Suprapubic skin (tissue), 4 donors: ENCODE measurements around the gene NDUFB7.

ENCODE experiments used
- EP300 ChIP-seq: sonication (generic); formaldehyde crosslinking; IDR thresholded peaks from one replicate; pipeline ENCODE4 v1.6.1; 2017; ENCODE audit warnings: antibody characterized with exemption
- POLR2A ChIP-seq, 2 donors: fragments of 450-650 bp; IDR thresholded peaks; one replicate each; pipeline ENCODE4 v1.6.1; 2017; ENCODE audit warnings: antibody characterized with exemption in 2 of 2, mild to moderate bottlenecking in 2 of 2, moderate library complexity in 2 of 2
- POLR2AphosphoS5 ChIP-seq, 3 donors: sonication (generic); formaldehyde crosslinking; IDR thresholded peaks; one replicate each; pipeline ENCODE4 v1.6.1; 2017; ENCODE audit warnings: antibody characterized with exemption in 3 of 3
- TF ChIP-seq, protein P1 (sequence below), 2 donors: fragments of 200-600 bp in 1 of 2; fragments of 450-650 bp in 1 of 2; sonication (generic) in 1 of 2; IDR thresholded peaks; one replicate each; pipeline ENCODE4 v1.5.1; 2016 to 2019; ENCODE audit warnings: antibody characterized with exemption in 2 of 2, mild to moderate bottlenecking in 1 of 2, moderate library complexity in 1 of 2

DNA sequence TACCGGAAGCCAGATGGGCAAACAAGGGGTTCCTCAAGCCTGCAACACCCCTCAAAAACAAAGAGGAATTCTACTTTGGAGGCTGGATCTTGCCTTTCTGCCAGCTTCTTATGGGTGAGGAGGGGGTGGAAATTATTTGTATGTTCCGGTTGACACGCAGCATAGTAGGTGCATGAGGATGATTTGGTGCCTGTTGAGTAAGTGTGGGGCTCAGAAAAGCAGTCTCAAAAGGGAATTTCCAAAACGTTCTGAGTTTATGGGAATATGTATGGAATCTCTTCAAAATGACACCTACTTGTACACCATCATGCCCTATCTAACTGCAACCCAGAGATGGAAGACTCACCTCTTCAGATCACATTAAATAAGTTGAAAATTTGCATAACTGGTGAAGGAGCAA, 45.4 kb downstream of the NDUFB7 start:
- no peak for TF ChIP-seq POLR2A (IDR thresholded peaks at IDR 0.05)
- TF ChIP-seq, protein P1, sequence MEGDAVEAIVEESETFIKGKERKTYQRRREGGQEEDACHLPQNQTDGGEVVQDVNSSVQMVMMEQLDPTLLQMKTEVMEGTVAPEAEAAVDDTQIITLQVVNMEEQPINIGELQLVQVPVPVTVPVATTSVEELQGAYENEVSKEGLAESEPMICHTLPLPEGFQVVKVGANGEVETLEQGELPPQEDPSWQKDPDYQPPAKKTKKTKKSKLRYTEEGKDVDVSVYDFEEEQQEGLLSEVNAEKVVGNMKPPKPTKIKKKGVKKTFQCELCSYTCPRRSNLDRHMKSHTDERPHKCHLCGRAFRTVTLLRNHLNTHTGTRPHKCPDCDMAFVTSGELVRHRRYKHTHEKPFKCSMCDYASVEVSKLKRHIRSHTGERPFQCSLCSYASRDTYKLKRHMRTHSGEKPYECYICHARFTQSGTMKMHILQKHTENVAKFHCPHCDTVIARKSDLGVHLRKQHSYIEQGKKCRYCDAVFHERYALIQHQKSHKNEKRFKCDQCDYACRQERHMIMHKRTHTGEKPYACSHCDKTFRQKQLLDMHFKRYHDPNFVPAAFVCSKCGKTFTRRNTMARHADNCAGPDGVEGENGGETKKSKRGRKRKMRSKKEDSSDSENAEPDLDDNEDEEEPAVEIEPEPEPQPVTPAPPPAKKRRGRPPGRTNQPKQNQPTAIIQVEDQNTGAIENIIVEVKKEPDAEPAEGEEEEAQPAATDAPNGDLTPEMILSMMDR (IDR thresholded peaks at IDR 0.05), result no peak
- no peak for TF ChIP-seq EP300
- TF ChIP-seq POLR2AphosphoS5 (IDR thresholded peaks at IDR 0.05), result no peak
